ENCODE results near the gene ATP10B.

ATP10B gene

DNA sequence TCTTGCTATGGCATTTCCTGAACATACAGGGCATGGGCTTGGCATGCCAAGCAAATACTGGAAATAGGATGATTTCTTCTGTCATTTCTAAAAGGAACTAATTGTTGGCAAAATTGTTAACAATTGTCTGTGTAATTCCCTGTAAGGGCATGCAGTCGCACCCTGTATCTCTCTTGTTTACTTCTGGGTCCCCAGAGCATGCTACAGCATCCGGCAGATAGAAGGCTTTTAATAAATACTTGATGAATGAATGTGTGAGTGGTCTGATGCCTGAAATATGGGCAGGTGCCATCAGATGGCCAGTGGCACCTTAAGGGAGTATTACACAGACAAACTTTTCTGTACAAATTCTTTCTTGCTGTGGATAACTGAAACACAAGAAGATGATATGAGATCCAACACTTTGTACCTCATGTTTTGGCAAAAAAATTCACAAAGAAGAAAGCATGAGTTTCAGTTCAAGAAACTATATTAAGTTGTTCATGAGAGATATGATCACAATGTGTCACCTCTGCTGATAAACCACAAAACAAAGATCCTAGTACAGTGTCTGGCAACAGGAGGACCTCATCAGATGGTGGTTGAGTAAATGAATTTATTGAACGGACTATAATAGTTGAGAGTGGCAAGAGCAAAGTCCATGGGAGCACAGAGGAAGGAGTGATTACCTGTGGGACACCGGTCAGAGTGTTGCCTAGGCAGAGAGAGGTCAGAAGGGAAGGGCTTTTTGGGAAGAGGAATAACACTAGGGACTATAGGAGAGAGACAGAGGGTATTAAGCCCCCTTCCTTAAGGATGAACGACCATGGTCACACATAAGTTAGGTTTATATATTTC lies 194.2 kb downstream of the ATP10B start:
- H3K27me3 ChIP-seq (ENCODE audit: insufficient read depth, low read length), result no peaks in the 10 kb centered on the region
- no peaks in the 10 kb centered on the region for H3K4me1 ChIP-seq (ENCODE audit: control insufficient read depth, insufficient read depth, low read length, unreplicated experiment)
- H3K27ac ChIP-seq (ENCODE audit: low read depth, low read length), result no peak overlapping the region
- no peaks in the 10 kb centered on the region for H3K79me2 ChIP-seq (ENCODE audit: control insufficient read depth, insufficient read depth, low read length, unreplicated experiment)
- no peak overlapping the region for H2AFZ ChIP-seq (ENCODE audit: low read length, unreplicated experiment)
- no peak overlapping the region for H3K4me3 ChIP-seq (ENCODE audit: low read depth, low read length)
- no peaks in the 10 kb centered on the region for H3K36me3 ChIP-seq (ENCODE audit: insufficient read depth, low read length)

DNA sequence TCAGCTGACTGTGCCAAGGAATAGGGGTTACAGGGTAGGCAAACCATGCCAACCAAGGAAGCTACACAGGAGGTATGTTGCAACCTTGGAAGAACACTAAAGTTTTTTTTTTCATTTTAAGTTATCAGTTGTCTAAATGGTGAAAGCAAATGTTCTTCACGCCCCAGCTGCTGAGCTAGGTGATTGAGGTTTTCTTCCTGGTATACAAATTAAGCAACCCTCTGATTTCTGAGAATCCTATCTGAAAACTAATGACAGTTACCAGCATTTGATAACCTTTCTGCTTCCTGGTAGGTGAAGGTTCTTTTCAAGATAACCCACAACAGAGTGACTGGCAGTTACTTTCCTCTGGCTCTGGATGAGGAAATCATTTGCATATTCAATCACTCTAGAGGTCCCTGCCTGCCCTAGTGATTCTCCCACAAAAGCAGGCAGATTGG lies 194.9 kb downstream of the ATP10B start:
- Histone ChIP-seq H3K79me2 (ENCODE audit: control insufficient read depth, insufficient read depth, low read length, unreplicated experiment) (no peaks in the 10 kb centered on the region), H3K4me3 (ENCODE audit: low read depth, low read length) (no peak overlapping the region), H3K27ac (ENCODE audit: low read depth, low read length) (no peak overlapping the region), H3K27me3 (ENCODE audit: insufficient read depth, low read length) (no peaks in the 10 kb centered on the region), H2AFZ (ENCODE audit: low read length, unreplicated experiment) (no peak overlapping the region), H3K4me1 (ENCODE audit: control insufficient read depth, insufficient read depth, low read length, unreplicated experiment) (no peaks in the 10 kb centered on the region), H3K36me3 (ENCODE audit: insufficient read depth, low read length) (no peaks in the 10 kb centered on the region)

DNA sequence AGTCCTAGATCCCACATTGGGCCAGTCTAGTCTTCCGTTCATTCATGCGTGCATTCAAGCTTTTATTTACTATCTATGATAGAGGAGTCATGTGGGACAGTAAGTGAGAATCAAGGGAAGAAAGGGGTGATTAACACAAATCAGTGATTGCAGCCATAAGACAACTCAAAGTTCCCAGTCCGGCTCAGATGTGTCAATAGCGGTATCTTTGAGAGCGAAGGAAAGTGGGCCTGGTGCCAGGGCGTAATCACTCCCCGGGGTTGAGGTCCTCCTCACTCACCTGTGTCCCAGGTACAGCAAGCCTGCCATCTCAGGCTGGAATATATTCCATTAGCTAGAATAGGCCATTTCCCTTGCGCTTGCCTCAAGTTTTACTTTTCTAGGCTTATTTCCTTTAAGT lies 196.3 kb downstream of the ATP10B start:
- H3K4me1 ChIP-seq (ENCODE audit: control insufficient read depth, insufficient read depth, low read length, unreplicated experiment), result no peaks in the 10 kb centered on the region
- no peaks in the 10 kb centered on the region for H3K27me3 ChIP-seq (ENCODE audit: insufficient read depth, low read length)
- H3K36me3 ChIP-seq (ENCODE audit: insufficient read depth, low read length), result no peaks in the 10 kb centered on the region
- no peak overlapping the region for H2AFZ ChIP-seq (ENCODE audit: low read length, unreplicated experiment)
- no peak overlapping the region for H3K4me3 ChIP-seq (ENCODE audit: low read depth, low read length)
- H3K27ac ChIP-seq (ENCODE audit: low read depth, low read length), result no peak overlapping the region
- H3K79me2 ChIP-seq (ENCODE audit: control insufficient read depth, insufficient read depth, low read length, unreplicated experiment), result no peaks in the 10 kb centered on the region

DNA sequence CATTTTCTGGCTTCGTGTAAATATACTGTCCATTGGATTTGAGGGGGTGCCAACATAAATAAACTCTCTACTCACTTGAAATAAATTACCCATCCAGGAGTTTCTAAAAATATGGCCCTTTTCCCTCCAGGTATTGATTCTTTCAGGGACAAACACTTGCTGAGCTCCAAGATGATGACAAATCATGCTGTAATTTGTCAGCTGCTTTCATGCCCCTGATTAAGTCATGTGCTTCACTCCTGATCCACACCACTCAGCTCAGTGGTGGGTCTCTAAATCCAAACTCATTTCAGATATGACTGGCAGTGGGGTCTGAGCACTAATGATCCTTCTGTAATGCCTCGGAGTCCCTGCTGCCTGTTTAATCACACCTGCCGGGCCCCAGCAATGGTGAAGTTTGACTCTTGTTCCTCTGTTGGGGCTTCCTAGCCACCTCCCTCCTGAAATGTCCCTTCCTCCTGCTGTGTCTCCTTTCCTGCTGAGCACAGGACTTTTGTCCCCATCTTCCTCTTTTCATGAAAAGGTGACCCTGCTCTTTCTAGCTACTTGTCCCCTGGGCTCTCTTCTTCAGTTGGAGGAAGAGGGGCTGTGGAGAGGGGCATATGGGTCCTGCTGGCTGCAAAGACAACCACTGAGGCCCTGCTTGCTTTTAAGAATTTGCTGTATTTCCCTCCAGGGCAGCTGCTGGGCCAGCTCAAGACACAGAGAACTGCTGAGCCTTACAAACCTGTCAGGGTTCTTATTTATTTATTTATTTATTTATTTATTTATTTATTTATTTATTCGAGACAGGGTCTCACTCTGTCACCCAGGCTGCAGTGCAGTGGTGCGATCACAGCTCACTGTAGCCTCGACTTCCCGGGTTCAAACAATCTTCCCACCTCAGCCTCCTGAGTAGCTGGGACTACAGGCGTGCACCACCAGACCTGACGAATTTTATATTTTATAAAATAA lies 200.0 kb downstream of the ATP10B start:
- H3K36me3 ChIP-seq (ENCODE audit: insufficient read depth, low read length), result no peaks in the 10 kb centered on the region
- no peak overlapping the region for H2AFZ ChIP-seq (ENCODE audit: low read length, unreplicated experiment)
- H3K27ac ChIP-seq (ENCODE audit: low read depth, low read length), result no peak overlapping the region
- H3K79me2 ChIP-seq (ENCODE audit: control insufficient read depth, insufficient read depth, low read length, unreplicated experiment), result no peaks in the 10 kb centered on the region
- no peak overlapping the region for H3K4me3 ChIP-seq (ENCODE audit: low read depth, low read length)
- no peaks in the 10 kb centered on the region for H3K4me1 ChIP-seq (ENCODE audit: control insufficient read depth, insufficient read depth, low read length, unreplicated experiment)
- H3K27me3 ChIP-seq (ENCODE audit: insufficient read depth, low read length), result no peaks in the 10 kb centered on the region

DNA sequence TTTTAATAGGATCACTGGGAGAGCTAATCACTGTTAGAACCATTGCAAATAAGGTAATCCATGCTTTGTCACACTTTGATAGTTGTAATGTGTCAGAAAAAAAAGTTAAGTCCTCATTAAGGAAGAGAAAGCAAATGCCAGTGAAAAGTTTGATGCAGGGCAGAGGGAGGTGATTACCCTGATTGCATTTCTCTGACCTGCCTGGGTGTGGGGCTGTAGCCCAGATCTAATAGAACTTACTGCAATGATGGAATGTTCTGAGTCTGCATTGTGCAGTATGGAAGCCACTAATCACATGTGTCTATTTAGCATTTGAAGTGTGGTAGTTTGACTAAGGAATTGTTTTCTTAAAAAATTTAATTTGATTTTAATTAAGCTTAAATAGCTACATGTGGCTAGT lies 202.7 kb downstream of the ATP10B start:
- H2AFZ ChIP-seq (ENCODE audit: low read length, unreplicated experiment), result no peak overlapping the region
- no peak overlapping the region for H3K4me3 ChIP-seq (ENCODE audit: low read depth, low read length)
- H3K36me3 ChIP-seq (ENCODE audit: insufficient read depth, low read length), result no peaks in the 10 kb centered on the region
- H3K79me2 ChIP-seq (ENCODE audit: control insufficient read depth, insufficient read depth, low read length, unreplicated experiment), result no peaks in the 10 kb centered on the region
- H3K27me3 ChIP-seq (ENCODE audit: insufficient read depth, low read length), result no peaks in the 10 kb centered on the region
- no peak overlapping the region for H3K27ac ChIP-seq (ENCODE audit: low read depth, low read length)
- no peaks in the 10 kb centered on the region for H3K4me1 ChIP-seq (ENCODE audit: control insufficient read depth, insufficient read depth, low read length, unreplicated experiment)

DNA sequence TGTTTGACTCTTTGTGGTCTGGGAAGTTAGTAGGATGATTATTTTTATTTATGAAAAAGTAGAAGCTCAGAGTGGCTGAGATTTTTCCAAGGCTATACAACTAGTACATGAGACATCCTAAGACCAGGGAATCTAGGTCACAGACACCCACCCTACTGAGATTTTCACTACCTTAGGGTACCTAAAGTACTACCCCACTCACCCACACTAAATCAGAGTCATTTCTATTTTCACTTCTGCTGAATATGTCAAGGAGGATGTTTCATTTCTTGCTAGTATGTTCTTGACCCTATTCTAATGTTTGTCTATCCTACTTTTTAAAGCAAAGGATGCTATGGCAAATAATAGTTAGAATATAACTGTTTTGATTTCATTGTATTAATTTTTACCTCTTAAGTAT lies 206.0 kb downstream of the ATP10B start:
- H3K4me3 ChIP-seq (ENCODE audit: low read depth, low read length), result no peak overlapping the region
- no peaks in the 10 kb centered on the region for H3K4me1 ChIP-seq (ENCODE audit: control insufficient read depth, insufficient read depth, low read length, unreplicated experiment)
- H3K27me3 ChIP-seq (ENCODE audit: insufficient read depth, low read length), result no peaks in the 10 kb centered on the region
- H3K79me2 ChIP-seq (ENCODE audit: control insufficient read depth, insufficient read depth, low read length, unreplicated experiment), result no peaks in the 10 kb centered on the region
- no peak overlapping the region for H3K27ac ChIP-seq (ENCODE audit: low read depth, low read length)
- H3K36me3 ChIP-seq (ENCODE audit: insufficient read depth, low read length), result no peaks in the 10 kb centered on the region
- no peak overlapping the region for H2AFZ ChIP-seq (ENCODE audit: low read length, unreplicated experiment)

DNA sequence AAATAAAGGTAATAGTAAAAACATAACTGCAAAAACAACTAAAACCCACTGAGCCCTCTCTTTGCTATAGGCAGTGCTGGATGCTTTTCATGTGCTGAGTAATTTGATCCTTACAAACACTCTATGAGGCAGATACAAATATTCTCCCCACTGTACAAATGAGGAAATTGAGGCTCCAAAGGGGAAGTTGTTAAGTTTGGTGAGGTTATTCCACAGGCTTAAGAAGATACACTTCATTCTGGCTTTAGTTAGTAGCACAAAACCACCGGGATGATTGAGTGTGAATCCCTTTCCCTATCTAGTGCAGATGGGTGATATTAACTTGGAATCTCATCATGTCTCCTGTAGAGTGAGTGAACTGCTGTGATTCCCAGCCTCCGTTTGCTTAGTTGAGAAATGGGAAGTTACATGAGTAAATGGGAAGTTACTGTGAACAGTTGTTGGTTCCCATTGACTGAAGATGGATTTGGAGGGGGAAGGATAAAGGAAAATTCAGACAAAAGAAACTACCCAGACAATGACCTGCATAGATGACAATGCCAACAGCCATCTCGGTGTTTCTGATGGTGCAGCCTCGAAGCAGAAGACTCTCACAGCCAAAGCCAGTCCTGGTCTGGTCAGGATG lies 208.3 kb downstream of the ATP10B start:
- H3K27me3 ChIP-seq (ENCODE audit: insufficient read depth, low read length), result no peaks in the 10 kb centered on the region

DNA sequence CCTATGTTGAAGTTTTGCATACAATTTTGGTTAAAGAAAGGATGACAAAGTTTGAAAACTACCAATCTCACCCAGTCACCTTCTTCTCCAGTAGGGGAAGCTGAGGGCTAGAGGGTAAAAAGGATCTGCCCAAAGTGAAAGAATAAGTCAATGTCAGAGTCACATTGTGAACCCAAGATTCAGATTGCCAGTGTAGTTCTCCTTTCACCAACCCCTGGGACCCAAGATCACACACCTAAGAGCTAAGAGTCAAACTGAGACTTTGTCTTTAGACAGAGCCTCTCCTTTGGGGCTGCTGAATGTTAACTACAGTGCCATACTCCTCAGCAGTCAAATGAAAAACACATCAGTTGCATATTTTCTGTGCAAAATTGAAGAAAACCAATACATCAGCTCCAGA lies 210.6 kb downstream of the ATP10B start:
- Histone ChIP-seq H3K4me3 (ENCODE audit: low read depth, low read length) (no peak overlapping the region), H3K36me3 (ENCODE audit: insufficient read depth, low read length) (no peaks in the 10 kb centered on the region), H3K79me2 (ENCODE audit: control insufficient read depth, insufficient read depth, low read length, unreplicated experiment) (no peaks in the 10 kb centered on the region), H3K27me3 (ENCODE audit: insufficient read depth, low read length) (no peaks in the 10 kb centered on the region), H2AFZ (ENCODE audit: low read length, unreplicated experiment) (no peak overlapping the region), H3K27ac (ENCODE audit: low read depth, low read length) (no peak overlapping the region), H3K4me1 (ENCODE audit: control insufficient read depth, insufficient read depth, low read length, unreplicated experiment) (no peaks in the 10 kb centered on the region)

More for the DNA sequence above, 208.3 kb downstream of the ATP10B start:
- H3K79me2 ChIP-seq (ENCODE audit: control insufficient read depth, insufficient read depth, low read length, unreplicated experiment), result no peaks in the 10 kb centered on the region
- H2AFZ ChIP-seq (ENCODE audit: low read length, unreplicated experiment), result no peak overlapping the region
- H3K4me1 ChIP-seq (ENCODE audit: control insufficient read depth, insufficient read depth, low read length, unreplicated experiment), result no peaks in the 10 kb centered on the region
- H3K4me3 ChIP-seq (ENCODE audit: low read depth, low read length), result no peak overlapping the region
- H3K27ac ChIP-seq (ENCODE audit: low read depth, low read length), result no peak overlapping the region
- no peaks in the 10 kb centered on the region for H3K36me3 ChIP-seq (ENCODE audit: insufficient read depth, low read length)

DNA sequence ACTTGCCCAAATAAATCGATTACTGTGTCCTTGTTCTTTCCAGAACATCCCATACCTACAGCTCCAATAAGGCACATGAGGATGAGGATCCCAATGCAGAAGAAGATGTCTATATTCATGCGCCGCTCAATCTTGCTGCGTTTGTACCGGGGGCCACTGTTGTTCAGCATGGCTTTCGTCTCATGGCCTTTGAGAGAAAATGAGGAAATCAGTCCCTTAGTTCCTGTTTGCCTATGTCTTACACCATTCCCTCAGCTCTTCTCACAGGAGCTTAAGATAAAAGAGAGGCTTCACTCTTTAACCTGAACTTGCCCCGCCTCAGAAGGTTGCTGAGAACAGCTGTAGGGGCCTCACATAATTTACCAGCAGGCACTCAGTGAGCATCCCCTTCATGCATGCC lies 211.6 kb downstream of the ATP10B start:
- no peaks in the 10 kb centered on the region for H3K4me1 ChIP-seq (ENCODE audit: control insufficient read depth, insufficient read depth, low read length, unreplicated experiment)
- H3K79me2 ChIP-seq (ENCODE audit: control insufficient read depth, insufficient read depth, low read length, unreplicated experiment), result no peaks in the 10 kb centered on the region
- no peak overlapping the region for H3K4me3 ChIP-seq (ENCODE audit: low read depth, low read length)
- no peak overlapping the region for H3K27ac ChIP-seq (ENCODE audit: low read depth, low read length)
- no peaks in the 10 kb centered on the region for H3K27me3 ChIP-seq (ENCODE audit: insufficient read depth, low read length)
- H3K36me3 ChIP-seq (ENCODE audit: insufficient read depth, low read length), result no peaks in the 10 kb centered on the region
- no peak overlapping the region for H2AFZ ChIP-seq (ENCODE audit: low read length, unreplicated experiment)

DNA sequence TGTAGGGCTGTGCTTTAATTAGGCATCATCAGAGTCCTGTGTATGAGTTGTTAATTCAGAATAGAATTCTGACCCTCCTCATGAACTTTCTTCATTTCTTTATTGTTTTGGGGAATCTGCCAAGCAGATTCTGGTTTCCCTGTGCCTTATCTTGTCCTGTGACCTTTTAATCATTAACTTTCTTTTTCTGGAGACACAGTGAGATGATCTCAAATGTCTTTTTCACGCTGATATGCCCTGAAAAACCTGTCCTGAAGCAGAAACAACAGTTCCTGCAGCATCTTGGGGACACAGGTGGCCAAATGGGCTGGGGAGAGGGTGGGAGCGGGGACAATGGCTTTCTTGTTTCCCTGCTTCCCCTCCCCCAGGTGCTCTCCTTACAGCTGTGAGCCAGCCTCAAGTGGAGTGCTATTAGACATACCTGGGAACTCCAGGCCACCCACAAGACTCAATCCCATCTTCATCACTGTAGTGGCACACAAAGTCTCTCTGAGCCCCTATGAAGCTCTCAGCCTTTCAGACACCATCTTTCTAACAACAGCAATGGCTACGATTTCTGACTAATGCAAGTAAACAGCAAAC lies 213.8 kb downstream of the ATP10B start:
- Histone ChIP-seq H3K27ac (ENCODE audit: low read depth, low read length) (no peak overlapping the region), H3K4me1 (ENCODE audit: control insufficient read depth, insufficient read depth, low read length, unreplicated experiment) (no peaks in the 10 kb centered on the region), H3K4me3 (ENCODE audit: low read depth, low read length) (no peak overlapping the region), H2AFZ (ENCODE audit: low read length, unreplicated experiment) (no peak overlapping the region), H3K36me3 (ENCODE audit: insufficient read depth, low read length) (no peaks in the 10 kb centered on the region), H3K27me3 (ENCODE audit: insufficient read depth, low read length) (no peaks in the 10 kb centered on the region), H3K79me2 (ENCODE audit: control insufficient read depth, insufficient read depth, low read length, unreplicated experiment) (no peaks in the 10 kb centered on the region)

All from ACC112 (cell line).